ENCODE results near the gene ANKS1B. TPM values are rescaled to one million over a fixed set of nuclear protein-coding genes. Genes with fewer than 3 reads are reported as not detected.
A peak's percentile ranks its signal among the peaks of the same experiment; 100 is the strongest.

ANKS1B gene
- total RNA-seq, 8 experiments from 2014 or later = 4.4 to 49.1 (median 14.2) TPM

GRCh38 chr12:99154983-99155336 lies 829.8 kb downstream of the ANKS1B start:
- ATAC-seq (replicated peaks in 6 of 8) = peak in 2 of 8 experiments; percentile 33
- in situ Hi-C loops (cut with MboI; ENCODE audit: low pct_unique_long_range_greater_than_20kb in 2 of 9, low sequenced_read_pairs in 9 of 9, unreplicated experiment in 9 of 9) = no loop called here
- Histone ChIP-seq H3K4me1 (replicated peaks in 1 of 2) (peaks cover 6 to 11% of the 10 kb centered on the region in 2 donors), H3K27ac (no peak overlapping the region), H3K4me3 (peak overlapping the region in 4 of 5 donors; percentile 9 to 20 (median 12))
- 17 to 71% (median 33%) methylated on average over 1 to 6 of the region's 6 CpGs for WGBS, 10 experiments

- Histone ChIP-seq H3K4me1 (replicated peaks in 1 of 2) (peaks cover 6 to 11% of the 10 kb centered on the region in 2 donors), H3K27ac (no peak overlapping the region), H3K4me3 (peak overlapping the region in 4 of 5 donors; percentile 9 to 20 (median 12))
- 3 to 84% (median 26%) methylated on average over 1 to 11 of the region's 17 CpGs for WGBS, 10 experiments
- in situ Hi-C loops (cut with MboI; ENCODE audit: low pct_unique_long_range_greater_than_20kb in 2 of 9, low sequenced_read_pairs in 9 of 9, unreplicated experiment in 9 of 9) = no loop called here
- ATAC-seq (replicated peaks in 6 of 8) = peak in 6 of 8 experiments; percentile 24 to 98 (median 98)
Observed at GRCh38 chr12:99154216-99154982, 830.3 kb downstream of the ANKS1B start.

DNA sequence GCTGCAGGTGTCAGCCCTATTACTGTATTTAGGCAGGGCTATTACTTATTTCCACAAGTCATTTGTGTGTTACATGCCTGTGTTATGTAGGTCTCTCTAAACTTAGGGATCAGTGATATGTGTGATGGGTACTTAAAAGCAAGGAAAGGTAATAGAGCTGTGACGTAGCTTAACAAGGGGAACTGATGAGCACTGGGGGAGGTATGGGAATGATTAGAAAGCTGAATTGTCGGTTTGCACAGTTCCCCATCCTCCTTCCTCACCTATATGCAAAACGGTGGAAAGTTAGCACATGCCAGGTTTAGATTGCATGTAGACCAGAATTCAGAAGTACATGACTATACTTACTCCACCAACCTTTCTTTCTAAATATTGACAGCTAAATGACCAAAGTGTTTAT lies 831.4 kb downstream of the ANKS1B start:
- in situ Hi-C loops (cut with MboI; ENCODE audit: low pct_unique_long_range_greater_than_20kb in 2 of 9, low sequenced_read_pairs in 9 of 9, unreplicated experiment in 9 of 9) = no loop called here
- Histone ChIP-seq H3K27ac (no peak overlapping the region), H3K4me3 (peak overlapping the region in 1 of 5 donors; percentile 20), H3K4me1 (replicated peaks in 1 of 2) (peaks cover 6 to 11% of the 10 kb centered on the region in 2 donors)
- ATAC-seq (replicated peaks in 6 of 8) = no peak
- 8 to 100% (median 79%) methylated on average over 1 to 3 of the region's 3 CpGs for WGBS, 10 experiments

DNA sequence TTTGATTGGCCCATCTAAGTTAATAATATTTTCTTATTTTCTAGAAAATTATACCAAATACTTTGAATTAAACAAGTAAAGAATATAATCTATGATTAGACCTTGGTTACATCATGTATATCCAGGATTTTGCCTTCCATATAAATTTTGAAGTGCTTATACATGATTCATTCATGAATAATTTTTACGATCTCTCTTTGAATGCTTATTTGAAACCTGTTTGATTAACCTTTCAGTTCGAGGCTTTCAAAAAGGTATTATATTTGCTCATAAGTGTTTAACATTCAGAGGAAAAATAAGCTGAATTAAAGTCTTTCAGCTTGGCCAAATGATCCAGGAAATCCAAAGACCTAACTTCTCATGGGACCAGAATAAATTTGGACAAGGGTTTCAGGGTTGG lies 832.4 kb downstream of the ANKS1B start:
- ATAC-seq (replicated peaks in 6 of 8) = no peak
- H3K4me3 ChIP-seq = no peak overlapping the region

GRCh38 chr12:99151744-99152143 lies 833.0 kb downstream of the ANKS1B start:
- Histone ChIP-seq H3K4me1 (replicated peaks in 1 of 2) (peaks cover 6 to 11% of the 10 kb centered on the region in 2 donors), H3K27ac (no peak overlapping the region), H3K4me3 (no peak overlapping the region)
- ATAC-seq (replicated peaks in 6 of 8) = no peak
- in situ Hi-C loops (cut with MboI; ENCODE audit: low pct_unique_long_range_greater_than_20kb in 2 of 9, low sequenced_read_pairs in 9 of 9, unreplicated experiment in 9 of 9) = no loop called here

More for the DNA sequence above, 832.4 kb downstream of the ANKS1B start:
- in situ Hi-C loops (cut with MboI; ENCODE audit: low pct_unique_long_range_greater_than_20kb in 2 of 9, low sequenced_read_pairs in 9 of 9, unreplicated experiment in 9 of 9) = no loop called here
- WGBS, 10 experiments = 0 to 100% (median 58%) methylated on average over 1 to 2 of the region's 2 CpGs
- Histone ChIP-seq H3K27ac (no peak overlapping the region), H3K4me1 (replicated peaks in 1 of 2) (peaks cover 6 to 11% of the 10 kb centered on the region in 2 donors)

DNA sequence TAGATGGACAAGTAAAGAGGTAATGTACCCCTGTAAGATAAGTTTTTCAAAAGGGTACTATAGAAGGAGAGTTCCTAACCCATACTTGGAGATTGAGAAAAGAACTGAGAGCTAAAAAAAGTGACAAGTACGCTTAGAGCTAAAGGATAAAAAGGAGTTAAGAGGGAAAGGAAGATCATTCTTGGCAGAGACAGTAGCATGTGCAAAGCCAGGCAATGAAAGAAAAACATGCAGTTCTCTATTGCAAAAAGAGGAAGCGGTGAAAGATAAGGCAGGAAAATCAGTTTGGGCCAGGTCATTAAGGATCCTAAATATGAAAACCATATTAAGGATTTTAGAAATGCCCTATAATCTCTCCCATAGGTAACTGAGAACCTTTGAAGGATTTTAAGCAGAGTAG lies 837.6 kb downstream of the ANKS1B start:
- ATAC-seq (replicated peaks in 6 of 8) = no peak
- H3K27ac ChIP-seq = no peak overlapping the region
- H3K4me3 ChIP-seq = no peak overlapping the region
- no peaks in the 10 kb centered on the region for H3K4me1 ChIP-seq (replicated peaks in 1 of 2)
- WGBS, 10 experiments = 11 to 100% (median 87%) methylated on average over 1 to 2 of the region's 2 CpGs; no CpG with 5 or more reads in 1 of the 10 experiments
- in situ Hi-C loops (cut with MboI; ENCODE audit: low pct_unique_long_range_greater_than_20kb in 2 of 9, low sequenced_read_pairs in 9 of 9, unreplicated experiment in 9 of 9) = no loop called here

- in situ Hi-C loops (cut with MboI; ENCODE audit: low pct_unique_long_range_greater_than_20kb in 2 of 9, low sequenced_read_pairs in 9 of 9, unreplicated experiment in 9 of 9) = no loop called here
- WGBS, 10 experiments = 14 to 92% (median 67%) methylated on average over 1 to 5 of the region's 5 CpGs; no CpG with 5 or more reads in 1 of the 10 experiments
- H3K4me3 ChIP-seq = no peak overlapping the region
- no peaks in the 10 kb centered on the region for H3K4me1 ChIP-seq (replicated peaks in 1 of 2)
- no peak overlapping the region for H3K27ac ChIP-seq
- no peak for ATAC-seq (replicated peaks in 6 of 8)
Observed at GRCh38 chr12:99146730-99147129, 838.0 kb downstream of the ANKS1B start.

DNA sequence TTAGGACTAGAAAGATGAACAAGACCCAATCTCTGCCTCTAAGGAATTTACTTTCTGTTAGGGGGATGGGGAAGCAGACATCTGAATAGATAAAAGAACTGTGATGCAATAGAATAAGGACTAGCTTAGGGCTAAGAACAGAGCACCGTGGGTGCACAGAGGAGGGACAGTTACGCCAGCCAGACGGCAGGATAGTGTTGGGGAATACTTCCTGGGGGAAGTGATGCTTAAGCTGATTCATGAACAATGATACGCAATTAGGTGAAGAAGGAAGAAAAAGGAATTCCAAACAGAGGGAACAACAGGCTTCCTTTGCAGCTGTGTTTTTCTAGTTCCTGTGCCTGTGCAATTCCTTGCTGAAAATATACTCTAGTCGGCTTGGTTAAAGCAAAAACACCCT lies 838.6 kb downstream of the ANKS1B start:
- Histone ChIP-seq H3K27ac (no peak overlapping the region), H3K4me3 (no peak overlapping the region), H3K4me1 (replicated peaks in 1 of 2) (no peaks in the 10 kb centered on the region)
- WGBS, 10 experiments = 28 to 100% (median 73%) methylated on average over 1 to 5 of the region's 5 CpGs; no CpG with 5 or more reads in 1 of the 10 experiments
- ATAC-seq (replicated peaks in 6 of 8) = no peak
- in situ Hi-C loops (cut with MboI; ENCODE audit: low pct_unique_long_range_greater_than_20kb in 2 of 9, low sequenced_read_pairs in 9 of 9, unreplicated experiment in 9 of 9) = no loop called here

- Histone ChIP-seq H3K27ac (no peak overlapping the region), H3K4me1 (replicated peaks in 1 of 2) (peaks cover 0 to 4% of the 10 kb centered on the region in 2 donors), H3K4me3 (no peak overlapping the region)
- in situ Hi-C loops (cut with MboI; ENCODE audit: low pct_unique_long_range_greater_than_20kb in 2 of 9, low sequenced_read_pairs in 9 of 9, unreplicated experiment in 9 of 9) = no loop called here
- ATAC-seq (replicated peaks in 6 of 8) = peak in 1 of 8 experiments; percentile 36
Observed at GRCh38 chr12:99142651-99143050, 842.1 kb downstream of the ANKS1B start.

DNA sequence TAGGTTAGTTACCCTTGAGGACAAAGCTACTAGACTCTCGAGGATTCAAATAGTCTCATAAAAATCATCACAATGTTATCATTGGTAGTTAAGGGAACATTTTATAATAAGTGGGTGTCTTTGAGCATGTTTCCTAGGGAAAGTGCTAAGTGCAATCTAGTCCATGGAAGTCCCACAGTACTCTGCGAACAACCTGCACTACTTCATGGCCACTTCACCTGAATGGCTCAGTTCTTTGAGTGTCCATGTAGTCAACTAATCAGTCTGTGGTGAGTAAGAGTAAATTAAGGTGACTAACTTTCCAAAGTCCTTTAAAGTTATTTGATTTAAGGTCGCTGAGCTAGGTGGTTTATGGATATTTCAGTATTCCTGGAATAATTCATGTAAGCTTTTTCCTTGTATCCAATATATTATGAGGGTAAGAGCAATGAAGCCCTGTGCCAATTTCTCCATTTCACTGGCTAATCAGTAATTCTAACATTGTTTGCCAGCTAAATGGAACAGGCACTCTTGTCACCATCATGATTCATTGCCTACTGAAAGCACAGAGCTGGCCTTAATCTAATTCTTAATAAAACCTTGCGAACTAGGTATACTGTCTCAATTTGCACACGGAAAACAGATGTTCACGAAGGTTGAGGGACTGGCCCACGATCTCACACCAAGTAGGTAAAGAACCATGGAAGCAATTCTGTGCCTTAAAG lies 844.6 kb downstream of the ANKS1B start:
- WGBS, 10 experiments = 29 to 90% (median 72%) methylated on average over 2 to 7 of the region's 7 CpGs
- Histone ChIP-seq H3K27ac (no peak overlapping the region), H3K4me1 (replicated peaks in 1 of 2) (peaks cover 0 to 4% of the 10 kb centered on the region in 2 donors), H3K4me3 (no peak overlapping the region)
- in situ Hi-C loops (cut with MboI; ENCODE audit: low pct_unique_long_range_greater_than_20kb in 2 of 9, low sequenced_read_pairs in 9 of 9, unreplicated experiment in 9 of 9) = no loop called here
- no peak for ATAC-seq (replicated peaks in 6 of 8)

- peaks cover 0 to 4% of the 10 kb centered on the region in 2 donors for H3K4me1 ChIP-seq (replicated peaks in 1 of 2)
- in situ Hi-C loops (cut with MboI; ENCODE audit: low pct_unique_long_range_greater_than_20kb in 2 of 9, low sequenced_read_pairs in 9 of 9, unreplicated experiment in 9 of 9) = no loop called here
- ATAC-seq (replicated peaks in 6 of 8) = no peak
- H3K4me3 ChIP-seq = no peak overlapping the region
- 14 to 96% (median 74%) methylated on average over 1 to 4 of the region's 4 CpGs for WGBS, 10 experiments
- H3K27ac ChIP-seq = no peak overlapping the region
Observed at GRCh38 chr12:99138393-99138792, 846.3 kb downstream of the ANKS1B start.

DNA sequence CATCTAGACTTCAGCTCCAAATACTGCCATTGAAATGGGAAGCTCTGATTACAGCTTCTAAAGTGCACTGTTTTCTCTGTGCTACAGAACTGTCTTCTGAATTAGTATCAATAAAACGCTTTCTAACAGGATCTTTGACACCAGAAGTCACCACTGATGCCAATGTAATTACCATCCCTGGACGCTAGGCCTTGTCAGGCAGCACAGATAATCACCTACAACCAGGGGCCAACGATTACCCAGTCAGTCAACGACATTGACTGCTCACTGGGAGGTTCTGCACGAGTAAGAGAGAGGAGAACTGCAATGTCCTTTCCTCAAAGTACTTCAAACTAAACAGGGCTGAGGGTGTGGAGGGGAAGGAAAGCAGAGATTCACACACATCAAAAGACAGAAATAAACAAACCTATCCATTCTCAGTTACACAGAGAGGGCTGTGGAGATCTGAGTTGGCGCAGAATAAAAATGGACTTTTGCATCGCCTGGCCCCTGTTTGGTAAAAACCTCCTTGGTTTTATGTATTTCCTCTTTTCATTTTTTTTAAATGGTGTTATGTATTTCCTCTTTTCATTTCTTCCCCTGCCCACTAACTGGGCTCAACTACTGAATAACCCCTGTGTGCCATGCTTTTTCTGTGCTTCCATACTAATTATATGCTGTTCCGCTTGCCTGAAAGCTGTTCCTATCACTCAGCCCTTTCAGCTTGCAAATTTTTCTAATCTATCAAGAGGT lies 847.4 kb downstream of the ANKS1B start:
- WGBS, 10 experiments = 10 to 100% (median 57%) methylated on average over 1 to 8 of the region's 8 CpGs; no CpG with 5 or more reads in 1 of the 10 experiments
- Histone ChIP-seq H3K27ac (no peak overlapping the region), H3K4me1 (replicated peaks in 1 of 2) (peaks cover 0 to 5% of the 10 kb centered on the region in 2 donors), H3K4me3 (no peak overlapping the region)
- in situ Hi-C loops (cut with MboI; ENCODE audit: low pct_unique_long_range_greater_than_20kb in 2 of 9, low sequenced_read_pairs in 9 of 9, unreplicated experiment in 9 of 9) = no loop called here
- no peak for ATAC-seq (replicated peaks in 6 of 8)

GRCh38 chr12:99136516-99136915 lies 848.2 kb downstream of the ANKS1B start:
- ATAC-seq (replicated peaks in 6 of 8) = no peak
- in situ Hi-C loops (cut with MboI; ENCODE audit: low pct_unique_long_range_greater_than_20kb in 2 of 9, low sequenced_read_pairs in 9 of 9, unreplicated experiment in 9 of 9) = no loop called here
- H3K27ac ChIP-seq = no peak overlapping the region
- H3K4me1 ChIP-seq (replicated peaks in 1 of 2) = peaks cover 7 to 12% of the 10 kb centered on the region in 2 donors
- no peak overlapping the region for H3K4me3 ChIP-seq

Data from motor neuron (in vitro differentiated cells).